Activated T-helper 1 cell treated with anti-CD3 and anti-CD28 coated beads, Interleukin-12 subunit alpha, Interleukin-12 subunit beta, Interleukin-2, Interleukin-4 antibody, amounts not matched to agents 30 ng/mL and 10 ng/mL and 1 ng/mL, durations not matched to agents 14 hours and 24 hours and 36 hours (primary cell): ENCODE data around the gene NES. TPM values are rescaled to one million over a fixed set of nuclear protein-coding genes. Genes with fewer than 3 reads are reported as not detected.

Experiments used
- DNase-seq: peaks from one replicate; pipeline ENCODE4 v3.0.0; 2021; ENCODE audit warnings: low spot score
- H3K27ac Mint-ChIP-seq: one replicate; pipeline ENCODE4 v1.8.0; 2021; ENCODE audit warnings: mild to moderate bottlenecking, mixed read lengths
- H3K27me3 Mint-ChIP-seq: one replicate; pipeline ENCODE4 v1.8.0; 2022; ENCODE audit warnings: mild to moderate bottlenecking, moderate library complexity, mixed read lengths; ENCODE audit not compliant: insufficient read depth
- H3K36me3 Mint-ChIP-seq: one replicate; pipeline ENCODE4 v1.8.0; 2021; ENCODE audit warnings: low read depth, mixed read lengths
- H3K4me1 Mint-ChIP-seq: one replicate; pipeline ENCODE4 v1.8.0; 2021; ENCODE audit warnings: low read depth, mixed read lengths
- H3K4me3 Mint-ChIP-seq: one replicate; pipeline ENCODE4 v1.8.0; 2021; ENCODE audit warnings: mild to moderate bottlenecking, moderate library complexity, mixed read lengths
- H3K9me3 Mint-ChIP-seq: one replicate; pipeline ENCODE4 v1.8.0; 2021; ENCODE audit warnings: mixed read lengths
- intact Hi-C: fragments of 100-400 bp; cut with micrococcal nuclease; formaldehyde crosslinking; loops from one replicate; pipeline ENCODE4 v1.15.1; 2024
- total RNA-seq: library from RNA; stranded (reverse); gene quantifications from 2 replicates; pipeline ENCODE4 v1.2.3, GENCODE V29; 2022

NES gene
- total RNA-seq, 1 donor from 2014 or later, result not detected

GRCh38 chr1:156662005-156662799 is 15.0 kb downstream of the NES start:
- Mint-ChIP-seq H3K4me1 (peaks cover 45% of the 10 kb centered on the region), H3K36me3 (no peaks in the 10 kb centered on the region), H3K27me3 (peaks cover 14% of the 10 kb centered on the region)

GRCh38 chr1:156660752-156661112 is 16.5 kb downstream of the NES start:
- Mint-ChIP-seq H3K4me3 (peak overlapping the region; percentile 86), H3K27me3 (peaks cover 22% of the 10 kb centered on the region), H3K36me3 (no peaks in the 10 kb centered on the region), H3K9me3 (no peaks in the 10 kb centered on the region), H3K27ac (peak overlapping the region; percentile 89), H3K4me1 (peaks cover 51% of the 10 kb centered on the region)
- intact Hi-C loops, result loop anchor here (1.0 to 2.0 kb wide), 4 partner anchors 18 to 106 kb away; partner anchors contain the start of genes CRABP2 and PRCC
- no peak for DNase-seq

More at GRCh38 chr1:156662005-156662799, 15.0 kb downstream of the NES start:
- intact Hi-C loops, result no loop called here
- Mint-ChIP-seq H3K4me3 (peak overlapping the region; percentile 0), H3K9me3 (no peaks in the 10 kb centered on the region), H3K27ac (peak overlapping the region; percentile 38)
- no peak for DNase-seq

- Mint-ChIP-seq H3K4me1 (peaks cover 51% of the 10 kb centered on the region), H3K4me3 (peak overlapping the region; percentile 86), H3K9me3 (no peaks in the 10 kb centered on the region), H3K27me3 (peaks cover 25% of the 10 kb centered on the region), H3K36me3 (no peaks in the 10 kb centered on the region), H3K27ac (peak overlapping the region; percentile 89)
- peak; percentile 88 for DNase-seq
- intact Hi-C loops, result loop anchor here (1.0 to 2.0 kb wide), 4 partner anchors 18 to 107 kb away; partner anchors contain the start of genes CRABP2 and PRCC
These were observed 17.0 kb downstream of the NES start for GRCh38 chr1:156659988-156660751.

GRCh38 chr1:156659661-156659987 is 17.6 kb downstream of the NES start:
- no peak for DNase-seq
- Mint-ChIP-seq H3K36me3 (no peaks in the 10 kb centered on the region), H3K4me3 (peak overlapping the region; percentile 86), H3K4me1 (peaks cover 51% of the 10 kb centered on the region), H3K9me3 (no peaks in the 10 kb centered on the region), H3K27me3 (peaks cover 30% of the 10 kb centered on the region), H3K27ac (peak overlapping the region; percentile 62)
- intact Hi-C loops, result no loop called here

GRCh38 chr1:156658945-156659574 is 18.1 kb downstream of the NES start:
- Mint-ChIP-seq H3K36me3 (no peaks in the 10 kb centered on the region), H3K27ac (peak overlapping the region; percentile 62), H3K4me1 (peaks cover 51% of the 10 kb centered on the region), H3K9me3 (no peaks in the 10 kb centered on the region), H3K4me3 (peak overlapping the region; percentile 86), H3K27me3 (peaks cover 36% of the 10 kb centered on the region)
- DNase-seq, result no peak
- intact Hi-C loops, result no loop called here

GRCh38 chr1:156658496-156658895 is 18.7 kb downstream of the NES start:
- Mint-ChIP-seq H3K36me3 (no peaks in the 10 kb centered on the region), H3K27me3 (peaks cover 37% of the 10 kb centered on the region), H3K4me3 (no peak overlapping the region), H3K4me1 (peaks cover 50% of the 10 kb centered on the region), H3K27ac (peak overlapping the region; percentile 7), H3K9me3 (no peaks in the 10 kb centered on the region)
- no peak for DNase-seq
- intact Hi-C loops, result no loop called here

- no peak for DNase-seq
- Mint-ChIP-seq H3K9me3 (no peaks in the 10 kb centered on the region), H3K27me3 (peaks cover 44% of the 10 kb centered on the region), H3K4me1 (peaks cover 44% of the 10 kb centered on the region), H3K4me3 (peak overlapping the region; percentile 70), H3K36me3 (no peaks in the 10 kb centered on the region), H3K27ac (peak overlapping the region; percentile 19)
- intact Hi-C loops, result loop anchor here (1.0 kb wide), 1 partner anchor 32 kb away; no protein-coding TSS in a partner anchor
These were observed 19.4 kb downstream of the NES start for GRCh38 chr1:156657741-156658319.

GRCh38 chr1:156656806-156657740 is 20.1 kb downstream of the NES start:
- H3K27me3 Mint-ChIP-seq, result peaks cover 45% of the 10 kb centered on the region
- peaks cover 38% of the 10 kb centered on the region for H3K4me1 Mint-ChIP-seq
- intact Hi-C loops, result loop anchor here (1.0 kb wide), 1 partner anchor 31 kb away; no protein-coding TSS in a partner anchor
- H3K27ac Mint-ChIP-seq, result no peak overlapping the region
- peak overlapping the region; percentile 70 for H3K4me3 Mint-ChIP-seq
- no peaks in the 10 kb centered on the region for H3K9me3 Mint-ChIP-seq
- H3K36me3 Mint-ChIP-seq, result no peaks in the 10 kb centered on the region
- peak; percentile 67 for DNase-seq

- H3K4me3 Mint-ChIP-seq, result no peak overlapping the region
- intact Hi-C loops, result no loop called here
These were observed 21.2 kb downstream of the NES start for GRCh38 chr1:156655904-156656516.

GRCh38 chr1:156655151-156655903 is 21.9 kb downstream of the NES start:
- Mint-ChIP-seq H3K4me3 (no peak overlapping the region), H3K27ac (no peak overlapping the region), H3K4me1 (peaks cover 27% of the 10 kb centered on the region), H3K9me3 (no peaks in the 10 kb centered on the region), H3K27me3 (peaks cover 51% of the 10 kb centered on the region), H3K36me3 (no peaks in the 10 kb centered on the region)
- intact Hi-C loops, result no loop called here
- DNase-seq, result no peak

More at GRCh38 chr1:156655904-156656516, 21.2 kb downstream of the NES start:
- Mint-ChIP-seq H3K36me3 (no peaks in the 10 kb centered on the region), H3K27me3 (peaks cover 49% of the 10 kb centered on the region), H3K4me1 (peaks cover 30% of the 10 kb centered on the region), H3K27ac (no peak overlapping the region), H3K9me3 (no peaks in the 10 kb centered on the region)
- no peak for DNase-seq

- Mint-ChIP-seq H3K27me3 (peaks cover 55% of the 10 kb centered on the region), H3K4me3 (no peak overlapping the region), H3K36me3 (no peaks in the 10 kb centered on the region), H3K27ac (no peak overlapping the region), H3K9me3 (no peaks in the 10 kb centered on the region), H3K4me1 (peaks cover 23% of the 10 kb centered on the region)
- no peak for DNase-seq
- intact Hi-C loops, result no loop called here
These were observed 22.5 kb downstream of the NES start for GRCh38 chr1:156654700-156655099.
